Loucy (cell line): ENCODE data around the gene MPPED2.

Source experiments
- EZH2phosphoT487 ChIP-seq: fragments of 200-600 bp; IDR thresholded peaks from 2 replicates; pipeline ENCODE4 v1.6.1; 2018; ENCODE audit warnings: antibody characterized with exemption, mild to moderate bottlenecking, moderate library complexity, borderline replicate concordance
- TF ChIP-seq, protein P1 (sequence below): fragments of 200-600 bp; sonication (generic); conservative IDR thresholded peaks from 2 replicates; pipeline ENCODE4 v1.5.1; 2014; ENCODE audit warnings: mild to moderate bottlenecking, antibody characterized with exemption, low read length

DNA sequence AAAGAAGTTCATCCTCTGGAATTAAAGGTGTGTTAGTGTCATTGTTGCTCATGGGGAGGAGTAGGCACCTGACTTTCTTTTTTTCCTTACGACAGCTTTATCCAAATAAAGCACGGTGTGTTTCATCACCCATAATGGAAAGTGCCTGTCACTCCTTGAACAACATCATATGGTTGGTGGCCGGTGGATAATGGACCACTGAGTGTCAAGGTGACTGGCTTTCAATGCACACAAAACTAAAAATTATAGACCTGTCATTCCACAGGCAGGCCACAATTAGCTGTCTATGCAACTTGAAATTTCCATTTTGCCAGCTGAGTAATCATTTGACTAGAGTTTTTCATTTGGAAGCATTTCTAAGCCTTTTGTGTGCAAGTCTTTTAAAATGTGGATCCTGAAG lies 45.0 kb upstream of the MPPED2 start:
- TF ChIP-seq, protein P1, sequence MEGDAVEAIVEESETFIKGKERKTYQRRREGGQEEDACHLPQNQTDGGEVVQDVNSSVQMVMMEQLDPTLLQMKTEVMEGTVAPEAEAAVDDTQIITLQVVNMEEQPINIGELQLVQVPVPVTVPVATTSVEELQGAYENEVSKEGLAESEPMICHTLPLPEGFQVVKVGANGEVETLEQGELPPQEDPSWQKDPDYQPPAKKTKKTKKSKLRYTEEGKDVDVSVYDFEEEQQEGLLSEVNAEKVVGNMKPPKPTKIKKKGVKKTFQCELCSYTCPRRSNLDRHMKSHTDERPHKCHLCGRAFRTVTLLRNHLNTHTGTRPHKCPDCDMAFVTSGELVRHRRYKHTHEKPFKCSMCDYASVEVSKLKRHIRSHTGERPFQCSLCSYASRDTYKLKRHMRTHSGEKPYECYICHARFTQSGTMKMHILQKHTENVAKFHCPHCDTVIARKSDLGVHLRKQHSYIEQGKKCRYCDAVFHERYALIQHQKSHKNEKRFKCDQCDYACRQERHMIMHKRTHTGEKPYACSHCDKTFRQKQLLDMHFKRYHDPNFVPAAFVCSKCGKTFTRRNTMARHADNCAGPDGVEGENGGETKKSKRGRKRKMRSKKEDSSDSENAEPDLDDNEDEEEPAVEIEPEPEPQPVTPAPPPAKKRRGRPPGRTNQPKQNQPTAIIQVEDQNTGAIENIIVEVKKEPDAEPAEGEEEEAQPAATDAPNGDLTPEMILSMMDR = no peak
- no peak for TF ChIP-seq EZH2phosphoT487
